CD14-positive monocyte (primary cell): ENCODE results near the gene ANKRD1. TPM values are rescaled to one million over a fixed set of nuclear protein-coding genes. Genes with fewer than 3 reads are reported as not detected.

ENCODE experiments used
- DNase-seq, 3 donors: peaks; one replicate each; pipeline ENCODE4 v3.0.0-alpha.2; 2011 to 2022
- H2AFZ ChIP-seq: 2 replicates; pipeline ENCODE4 v1.6.0; 2012; ENCODE audit warnings: mild to moderate bottlenecking, low read depth, low read length, inconsistent platforms; ENCODE audit not compliant: insufficient read depth, poor library complexity, severe bottlenecking
- H3K27ac ChIP-seq, 2 donors: 1 replicate in 1 of 2; 2 replicates in 1 of 2; pipeline ENCODE4 v1.5.1; 2012 to 2013; ENCODE audit warnings: low read length in 2 of 2, control low read depth in 1 of 2, inconsistent platforms in 1 of 2, low read depth in 1 of 2, mild to moderate bottlenecking in 1 of 2
- H3K27me3 ChIP-seq, 2 donors: one replicate each; pipeline versions ENCODE4 v1.6.0 to v1.6.1; 2011 to 2013; ENCODE audit warnings: low read length in 2 of 2; ENCODE audit not compliant: control insufficient read depth in 2 of 2, insufficient read depth in 2 of 2
- H3K36me3 ChIP-seq, 2 donors: replicated peaks in 1 of 2; 1 replicate in 1 of 2; 2 replicates in 1 of 2; pipeline versions ENCODE4 v1.5.1 to v1.6.1; 2012 to 2013; ENCODE audit warnings: low read length in 2 of 2, control low read depth in 1 of 2, inconsistent platforms in 1 of 2, mild to moderate bottlenecking in 1 of 2; ENCODE audit not compliant: insufficient read depth in 2 of 2, control insufficient read depth in 1 of 2
- H3K4me1 ChIP-seq, 2 donors: 1 replicate in 1 of 2; 2 replicates in 1 of 2; pipeline versions ENCODE4 v1.5.1 to v1.6.1; 2012 to 2013; ENCODE audit warnings: low read length in 2 of 2, control low read depth in 1 of 2, inconsistent platforms in 1 of 2, mild to moderate bottlenecking in 1 of 2, moderate library complexity in 1 of 2; ENCODE audit not compliant: insufficient read depth in 2 of 2, control insufficient read depth in 1 of 2
- H3K4me2 ChIP-seq: replicated peaks from 2 replicates; pipeline ENCODE3; 2012; ENCODE audit warnings: low read length, moderate library complexity, mild to moderate bottlenecking; ENCODE audit not compliant: poor library complexity, severe bottlenecking; ENCODE audit errors: extremely low read depth
- H3K4me3 ChIP-seq, 3 experiments: fragments of 200-600 bp in 1 of 3; sonication (generic) in 1 of 3; replicated peaks in 1 of 3; 1 replicate in 2 of 3; 2 replicates in 1 of 3; pipeline ENCODE4 v1.5.1; 2011 to 2013; ENCODE audit warnings: low read length in 3 of 3, mild to moderate bottlenecking in 3 of 3, control low read depth in 2 of 3, low read depth in 2 of 3, inconsistent platforms in 1 of 3, moderate library complexity in 1 of 3
- H3K79me2 ChIP-seq: 2 replicates; pipeline ENCODE4 v1.6.0; 2012; ENCODE audit warnings: mild to moderate bottlenecking, control low read depth, inconsistent platforms, low read length, moderate library complexity; ENCODE audit not compliant: insufficient read depth
- H3K9ac ChIP-seq: 2 replicates; pipeline ENCODE4 v1.6.0; 2017; ENCODE audit warnings: low read length, mild to moderate bottlenecking; ENCODE audit not compliant: insufficient read depth, poor library complexity, severe bottlenecking
- H3K9me3 ChIP-seq, 2 donors: replicated peaks in 1 of 2; 1 replicate in 1 of 2; 2 replicates in 1 of 2; pipeline versions ENCODE4 v1.5.1 to v1.6.1; 2012 to 2013; ENCODE audit warnings: low read length in 2 of 2, control low read depth in 1 of 2; ENCODE audit not compliant: control insufficient read depth in 1 of 2, insufficient read depth in 1 of 2
- H4K20me1 ChIP-seq: 2 replicates; pipeline ENCODE4 v1.6.0; 2012; ENCODE audit warnings: mild to moderate bottlenecking, low read length, control low read depth, moderate library complexity; ENCODE audit not compliant: insufficient read depth
- H3K27ac Mint-ChIP-seq, 7 donors: one replicate each; pipeline ENCODE4 v1.8.0; 2020; ENCODE audit warnings: mild to moderate bottlenecking in 7 of 7, mixed read lengths in 7 of 7, moderate library complexity in 6 of 7, inconsistent platforms in 2 of 7
- H3K27me3 Mint-ChIP-seq, 3 donors: one replicate each; pipeline ENCODE4 v1.8.0; 2021 to 2022; ENCODE audit warnings: low read depth in 3 of 3, mild to moderate bottlenecking in 3 of 3, mixed read lengths in 3 of 3, moderate library complexity in 3 of 3, inconsistent platforms in 1 of 3
- H3K36me3 Mint-ChIP-seq, 2 donors: one replicate each; pipeline ENCODE4 v1.8.0; 2020; ENCODE audit warnings: mixed read lengths in 2 of 2, inconsistent platforms in 1 of 2, mild to moderate bottlenecking in 1 of 2
- H3K4me1 Mint-ChIP-seq: one replicate; pipeline ENCODE4 v1.8.0; 2020; ENCODE audit warnings: mild to moderate bottlenecking, mixed read lengths
- H3K4me3 Mint-ChIP-seq, 2 donors: one replicate each; pipeline ENCODE4 v1.8.0; 2020; ENCODE audit warnings: mild to moderate bottlenecking in 2 of 2, mixed read lengths in 2 of 2, moderate library complexity in 1 of 2
- H3K9me3 Mint-ChIP-seq, 7 donors: one replicate each; pipeline ENCODE4 v1.8.0; 2020 to 2022; ENCODE audit warnings: mixed read lengths in 7 of 7, mild to moderate bottlenecking in 6 of 7, moderate library complexity in 6 of 7, inconsistent platforms in 2 of 7
- CTCF ChIP-seq: fragments of 200-600 bp; IDR thresholded peaks from one replicate; pipeline ENCODE4 v1.8.0; 2022; ENCODE audit warnings: antibody characterized with exemption, mild to moderate bottlenecking
- WGBS: methylation state at CpG from one replicate; pipeline ENCODE4 v1.1.5; 2013; ENCODE audit warnings: missing lambda C conversion rate; ENCODE audit not compliant: insufficient coverage; 5-methylcytosine and 5-hydroxymethylcytosine counted together
- intact Hi-C, 2 donors: fragments of 100-400 bp; cut with micrococcal nuclease; formaldehyde crosslinking; loops; one replicate each; pipeline versions ENCODE4 v1.15.0 to v1.15.1; 2023
- polyA plus RNA-seq, 3 donors: library from polyadenylated mRNA; depleted of rRNA in 1 of 3; unstranded in 2 of 3; stranded (reverse) in 1 of 3; fragments of 300-500 nt in 2 of 3; fragments of >200 nt in 1 of 3; fragmentation: Illumina TruSeq in 2 of 3; gene quantifications; 1 replicate in 2 of 3; 2 replicates in 1 of 3; pipeline ENCODE4 v1.2.3, GENCODE V29; 2012 to 2021

The ANKRD1 gene
- polyA plus RNA-seq, 3 donors, result not detected

- Mint-ChIP-seq H3K4me1 (no peaks in the 10 kb centered on the region), H3K27ac (no peak overlapping the region), H3K4me3 (no peak overlapping the region), H3K27me3 (peaks cover 0 to 4% (median 0%) of the 10 kb centered on the region in 3 donors), H3K36me3 (no peaks in the 10 kb centered on the region), H3K9me3 (peaks cover 0 to 4% (median 0%) of the 10 kb centered on the region in 7 donors)
- Histone ChIP-seq H3K27ac (no peak overlapping the region), H3K4me1 (no peaks in the 10 kb centered on the region), H3K9ac (no peak overlapping the region), H3K36me3 (no peaks in the 10 kb centered on the region), H2AFZ (no peak overlapping the region), H4K20me1 (no peaks in the 10 kb centered on the region), H3K4me3 (no peak overlapping the region), H3K79me2 (no peaks in the 10 kb centered on the region), H3K9me3 (no peaks in the 10 kb centered on the region), H3K27me3 (no peaks in the 10 kb centered on the region), H3K4me2 (no peak overlapping the region)
- intact Hi-C loops, result no loop called here
- TF ChIP-seq CTCF, result no peak
- no peak for DNase-seq
- 90% methylated on average over 2 of the region's 5 CpGs for WGBS
These were observed 14.8 kb upstream of the ANKRD1 start for GRCh38 chr10:90935581-90936275.

GRCh38 chr10:90930971-90931871 is 10.3 kb upstream of the ANKRD1 start:
- H3K79me2 ChIP-seq, result no peaks in the 10 kb centered on the region
- H3K4me3 ChIP-seq, result no peak overlapping the region
- H3K36me3 ChIP-seq, result no peaks in the 10 kb centered on the region
- no peak overlapping the region for H3K4me3 Mint-ChIP-seq
- peaks cover 0 to 6% (median 3%) of the 10 kb centered on the region in 3 donors for H3K27me3 Mint-ChIP-seq
- H3K27ac ChIP-seq, result no peak overlapping the region
- H3K4me2 ChIP-seq, result no peak overlapping the region
- H2AFZ ChIP-seq, result no peak overlapping the region
- no peak overlapping the region for H3K27ac Mint-ChIP-seq
- TF ChIP-seq CTCF, result no peak
- no peaks in the 10 kb centered on the region for H3K4me1 ChIP-seq
- no peak for DNase-seq
- H3K9me3 ChIP-seq, result no peaks in the 10 kb centered on the region
- intact Hi-C loops, result no loop called here
- no peaks in the 10 kb centered on the region for H3K36me3 Mint-ChIP-seq
- H3K4me1 Mint-ChIP-seq, result no peaks in the 10 kb centered on the region
- WGBS, result 67% methylated on average over 3 of the region's 6 CpGs
- H3K9me3 Mint-ChIP-seq, result peaks cover 0 to 2% (median 0%) of the 10 kb centered on the region in 7 donors
- no peaks in the 10 kb centered on the region for H4K20me1 ChIP-seq
- no peaks in the 10 kb centered on the region for H3K27me3 ChIP-seq
- no peak overlapping the region for H3K9ac ChIP-seq
